Activated B cell treated with CpG ODN at 0.5 μM for 24 hours (primary cell): ENCODE data around the gene TMEM212. TPM values are rescaled to one million over a fixed set of nuclear protein-coding genes. Genes with fewer than 3 reads are reported as not detected.

ENCODE experiments used
- ATAC-seq: fragments of 200-7000 bp; cut with Tn5 transposase; one replicate; pipeline ENCODE4 v1.10.0; 2021; ENCODE audit warnings: low read depth, mild to moderate bottlenecking, moderate library complexity
- CTCF ChIA-PET: fragments of 350-600 bp; sonication (Branson Sonifier 250); formaldehyde crosslinking; loops from one replicate; lab custom pipeline; 2021; ENCODE audit warnings: antibody characterized with exemption; lab: Charles Lee
- POLR2A ChIA-PET: fragments of 350-600 bp; sonication (Branson Sonifier 250); formaldehyde crosslinking; loops from one replicate; lab custom pipeline; 2021; ENCODE audit warnings: antibody characterized with exemption; lab: Charles Lee
- DNase-seq: peaks from one replicate; pipeline ENCODE4 v3.0.0; 2022
- H3K27ac Mint-ChIP-seq: one replicate; pipeline ENCODE4 v1.8.0; 2020; ENCODE audit warnings: mixed read lengths
- H3K27me3 Mint-ChIP-seq: one replicate; pipeline ENCODE4 v1.8.0; 2021; ENCODE audit warnings: mixed read lengths
- H3K36me3 Mint-ChIP-seq: one replicate; pipeline ENCODE4 v1.8.0; 2021; ENCODE audit warnings: low read depth, mixed read lengths
- H3K4me1 Mint-ChIP-seq: one replicate; pipeline ENCODE4 v1.8.0; 2021; ENCODE audit warnings: mixed read lengths
- H3K4me3 Mint-ChIP-seq: one replicate; pipeline ENCODE4 v1.8.0; 2020; ENCODE audit warnings: mild to moderate bottlenecking, mixed read lengths
- H3K9me3 Mint-ChIP-seq: one replicate; pipeline ENCODE4 v1.8.0; 2020; ENCODE audit warnings: mixed read lengths
- CTCF ChIP-seq: fragments of 200-600 bp; IDR thresholded peaks from one replicate; pipeline ENCODE4 v1.8.0; 2022; ENCODE audit warnings: antibody characterized with exemption, mild to moderate bottlenecking
- intact Hi-C: fragments of 100-400 bp; cut with micrococcal nuclease; formaldehyde crosslinking; loops from one replicate; pipeline ENCODE4 v1.15.1; 2024
- total RNA-seq: library from RNA; stranded (reverse); gene quantifications from 2 replicates; pipeline ENCODE4 v1.2.3, GENCODE V29; 2022

Gene TMEM212
- total RNA-seq, 1 donor from 2014 or later: not detected

- Mint-ChIP-seq H3K27me3 (peaks cover 2% of the 10 kb centered on the region), H3K9me3 (no peaks in the 10 kb centered on the region), H3K4me1 (no peaks in the 10 kb centered on the region), H3K36me3 (no peaks in the 10 kb centered on the region), H3K4me3 (no peak overlapping the region), H3K27ac (no peak overlapping the region)
- intact Hi-C loops: no loop called here
- CTCF ChIA-PET: no interaction called here
- ATAC-seq: no peak
- TF ChIP-seq CTCF: no peak
- no peak for DNase-seq
- POLR2A ChIA-PET: no interaction called here
These were observed 22.1 kb upstream of the TMEM212 start for GRCh38 chr3:171821044-171821443.

- H3K27me3 Mint-ChIP-seq: peaks cover 2% of the 10 kb centered on the region
- ChIA-PET CTCF (no interaction called here), POLR2A (no interaction called here)
- ATAC-seq: no peak
- TF ChIP-seq CTCF: no peak
- H3K9me3 Mint-ChIP-seq: no peaks in the 10 kb centered on the region
- H3K27ac Mint-ChIP-seq: no peak overlapping the region
- DNase-seq: no peak
- H3K4me1 Mint-ChIP-seq: no peaks in the 10 kb centered on the region
- no peak overlapping the region for H3K4me3 Mint-ChIP-seq
- intact Hi-C loops: no loop called here
- no peaks in the 10 kb centered on the region for H3K36me3 Mint-ChIP-seq
These were observed 21.3 kb upstream of the TMEM212 start for GRCh38 chr3:171821778-171822358.

GRCh38 chr3:171822431-171823106 is 20.6 kb upstream of the TMEM212 start:
- ChIA-PET POLR2A (no interaction called here), CTCF (no interaction called here)
- no peak for TF ChIP-seq CTCF
- DNase-seq (no peak), ATAC-seq (no peak)
- H3K27me3 Mint-ChIP-seq: peaks cover 2% of the 10 kb centered on the region
- no peak overlapping the region for H3K27ac Mint-ChIP-seq
- no peak overlapping the region for H3K4me3 Mint-ChIP-seq
- no peaks in the 10 kb centered on the region for H3K9me3 Mint-ChIP-seq
- H3K36me3 Mint-ChIP-seq: no peaks in the 10 kb centered on the region
- intact Hi-C loops: no loop called here
- no peaks in the 10 kb centered on the region for H3K4me1 Mint-ChIP-seq

GRCh38 chr3:171824116-171824515 is 19.0 kb upstream of the TMEM212 start:
- intact Hi-C loops: no loop called here
- ChIA-PET CTCF (no interaction called here), POLR2A (no interaction called here)
- ATAC-seq: no peak
- no peak overlapping the region for H3K27ac Mint-ChIP-seq
- H3K4me3 Mint-ChIP-seq: no peak overlapping the region
- no peaks in the 10 kb centered on the region for H3K36me3 Mint-ChIP-seq
- no peaks in the 10 kb centered on the region for H3K4me1 Mint-ChIP-seq
- TF ChIP-seq CTCF: no peak
- peaks cover 2% of the 10 kb centered on the region for H3K27me3 Mint-ChIP-seq
- H3K9me3 Mint-ChIP-seq: no peaks in the 10 kb centered on the region
- no peak for DNase-seq

- H3K27me3 Mint-ChIP-seq: no peaks in the 10 kb centered on the region
- H3K27ac Mint-ChIP-seq: no peak overlapping the region
- no peak overlapping the region for H3K4me3 Mint-ChIP-seq
- H3K4me1 Mint-ChIP-seq: no peaks in the 10 kb centered on the region
- TF ChIP-seq CTCF: no peak
- DNase-seq (no peak), ATAC-seq (no peak)
- intact Hi-C loops: no loop called here
- CTCF ChIA-PET: no interaction called here
- H3K9me3 Mint-ChIP-seq: no peaks in the 10 kb centered on the region
- POLR2A ChIA-PET: no interaction called here
- no peaks in the 10 kb centered on the region for H3K36me3 Mint-ChIP-seq
These were observed 18.3 kb upstream of the TMEM212 start for GRCh38 chr3:171824824-171825221.
